IPS DF 6.9 (cell line): Measurements from ENCODE around the gene C17orf114.
A peak's percentile ranks its signal among the peaks of the same experiment; 100 is the strongest.

Experiments
- DNase-seq: peaks from one replicate; pipeline ENCODE4 v3.0.0-alpha.2; 2013; ENCODE audit warnings: low read depth, low spot score
- H3K27ac ChIP-seq: one replicate; pipeline ENCODE4 v1.5.1; 2013; ENCODE audit warnings: low read length, control low read depth
- H3K27me3 ChIP-seq: 2 replicates; pipeline ENCODE4 v1.6.1; 2013; ENCODE audit warnings: mild to moderate bottlenecking, low read length; ENCODE audit not compliant: control insufficient read depth, insufficient read depth
- H3K36me3 ChIP-seq: 2 replicates; pipeline ENCODE4 v1.6.1; 2013; ENCODE audit warnings: low read length; ENCODE audit not compliant: control insufficient read depth, insufficient read depth
- H3K4me1 ChIP-seq: 2 replicates; pipeline ENCODE4 v1.6.1; 2013; ENCODE audit warnings: low read length; ENCODE audit not compliant: control insufficient read depth, insufficient read depth
- H3K4me3 ChIP-seq: 2 replicates; pipeline ENCODE4 v1.5.1; 2013; ENCODE audit warnings: mild to moderate bottlenecking, low read length
- H3K9me3 ChIP-seq: 2 replicates; pipeline ENCODE4 v1.6.1; 2013; ENCODE audit warnings: low read length, inconsistent platforms; ENCODE audit not compliant: control insufficient read depth, insufficient read depth
- WGBS: extraction: QIAGEN DNeasy Blood & Tissue Kit; methylation state at CpG from one replicate; pipeline ENCODE4 v1.1.7; 2013; ENCODE audit warnings: mixed read lengths, missing lambda C conversion rate; ENCODE audit not compliant: insufficient read length, insufficient coverage; 5-methylcytosine and 5-hydroxymethylcytosine counted together

The C17orf114 gene

DNA sequence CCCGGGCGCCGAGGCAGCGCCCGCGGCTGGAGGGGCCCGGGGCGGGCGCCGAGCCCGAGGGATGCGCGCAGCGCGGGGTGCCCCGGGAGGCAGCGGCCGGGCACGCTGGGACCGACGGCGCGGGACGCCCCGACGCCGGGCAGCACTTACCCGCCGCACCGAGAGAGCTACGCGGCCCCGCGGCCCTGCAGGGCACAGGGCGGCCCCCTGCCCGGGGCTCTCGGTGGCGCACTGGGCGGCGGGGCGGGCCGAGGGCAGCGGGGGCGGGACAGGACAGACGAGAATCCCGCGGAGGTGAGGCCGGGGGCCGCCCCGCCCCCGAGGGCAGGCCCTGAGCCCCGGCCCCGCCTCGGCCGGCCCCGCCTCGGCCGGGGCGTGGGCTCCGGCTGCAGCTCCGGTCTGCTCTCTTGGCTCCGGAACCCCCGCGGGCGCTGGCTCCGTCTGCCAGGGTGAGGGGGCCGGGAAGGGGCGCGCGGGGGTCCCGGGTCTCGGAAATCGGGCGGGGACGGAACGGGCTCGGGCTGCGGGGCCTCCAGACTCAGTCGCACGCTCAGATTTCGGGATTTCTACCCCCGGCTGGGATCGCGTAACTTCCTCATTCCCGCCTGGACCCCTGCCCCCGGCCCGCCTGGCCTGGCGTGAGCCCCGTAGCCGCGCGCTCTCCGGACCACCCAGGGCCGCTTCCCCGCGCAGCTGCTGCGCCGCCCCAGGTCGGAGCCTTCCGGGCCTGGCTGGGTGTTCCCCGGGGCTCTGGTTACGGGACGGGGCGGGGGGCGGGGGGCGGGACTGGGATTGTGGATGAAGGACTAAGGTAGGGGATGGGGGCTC lies 4.9 kb upstream of the C17orf114 start, which contains the start of gene PLD2:
PLD2 (plus strand) TSS at position 376 of the 828 bp plus-strand sequence. CDS start 621 bp downstream, outside the sequence.
- no peak within 1 kb of the TSS for H3K27ac ChIP-seq
- no CpG with 5 or more reads among the region's 106 CpGs for WGBS
- H3K4me3 ChIP-seq: peak within 1 kb of the TSS; percentile 87

DNA sequence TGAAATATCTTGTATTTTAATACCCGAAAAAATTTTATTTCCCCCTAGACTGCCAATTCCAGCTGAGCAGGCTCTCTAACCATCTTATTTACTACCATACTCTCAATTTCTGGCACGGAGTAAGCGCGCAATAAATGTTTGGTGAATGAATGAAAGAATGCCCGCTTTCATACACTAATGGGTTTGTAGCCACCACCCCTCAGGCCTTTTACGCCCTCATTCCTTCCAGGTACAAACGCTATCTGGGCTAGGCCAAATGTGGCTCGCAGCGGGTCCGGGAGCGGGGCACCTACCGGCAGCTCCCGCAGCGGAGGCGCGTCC lies 4.3 kb upstream of the C17orf114 start:
- H3K27me3 ChIP-seq: no peaks in the 10 kb centered on the region
- H3K4me3 ChIP-seq: peak overlapping the region; percentile 87
- no CpG with 5 or more reads among the region's 16 CpGs for WGBS
- no peak overlapping the region for H3K27ac ChIP-seq
- no peaks in the 10 kb centered on the region for H3K4me1 ChIP-seq
- H3K36me3 ChIP-seq: 0 out of 2 replicates have a peak, but pooled peaks cover 2% of the 10 kb centered on the region
- DNase-seq: no peak
- H3K9me3 ChIP-seq: no peaks in the 10 kb centered on the region

More for the DNA sequence above, 4.9 kb upstream of the C17orf114 start, which contains the start of gene PLD2:
- no peak for DNase-seq
- H3K4me1 ChIP-seq: no peaks in the 10 kb centered on the region
- H3K27me3 ChIP-seq: no peaks in the 10 kb centered on the region
- H3K9me3 ChIP-seq: no peaks in the 10 kb centered on the region
- 0 out of 2 replicates have a peak, but pooled peaks cover 2% of the 10 kb centered on the region for H3K36me3 ChIP-seq

DNA sequence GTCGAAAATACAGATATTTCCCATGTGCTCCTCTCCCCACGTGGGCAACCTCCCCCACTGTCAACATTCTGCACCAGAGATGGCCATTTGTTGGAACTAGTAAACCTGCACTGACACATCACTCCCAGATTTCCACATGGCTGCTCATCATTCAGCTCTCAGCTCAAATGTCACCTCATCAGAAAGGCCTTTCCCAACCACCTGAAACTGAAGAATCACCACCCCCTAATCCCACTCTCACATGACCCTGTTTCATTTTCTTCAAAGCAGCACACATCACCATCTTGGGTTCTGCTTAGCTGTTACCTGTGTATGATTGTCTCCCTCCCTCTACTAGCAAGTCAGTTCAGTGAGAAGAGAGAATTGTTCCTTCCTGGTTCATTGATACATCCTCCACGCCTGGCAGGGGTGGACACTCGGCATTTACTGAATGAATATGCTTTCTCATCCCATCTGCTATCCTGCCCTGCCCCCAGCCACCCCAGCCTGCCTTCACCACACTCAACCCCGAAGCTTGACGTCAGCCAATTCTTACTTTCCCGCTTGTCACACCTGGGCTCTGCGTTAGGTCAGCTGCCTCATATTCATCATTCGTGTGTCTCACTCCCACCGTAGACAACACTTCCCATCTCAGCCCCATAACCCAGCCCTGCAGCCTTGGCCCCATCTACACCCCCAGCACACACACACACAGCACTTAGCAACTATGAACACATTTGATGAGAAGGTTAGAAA lies 1.5 kb downstream of the C17orf114 start:
- Histone ChIP-seq H3K27me3 (no peaks in the 10 kb centered on the region), H3K4me3 (no peak overlapping the region), H3K4me1 (no peaks in the 10 kb centered on the region), H3K9me3 (no peaks in the 10 kb centered on the region), H3K27ac (no peak overlapping the region), H3K36me3 (peaks cover 11% of the 10 kb centered on the region; the same call in 1 of the 2 replicates)
- no CpG with 5 or more reads among the region's 10 CpGs for WGBS
- no peak for DNase-seq

DNA sequence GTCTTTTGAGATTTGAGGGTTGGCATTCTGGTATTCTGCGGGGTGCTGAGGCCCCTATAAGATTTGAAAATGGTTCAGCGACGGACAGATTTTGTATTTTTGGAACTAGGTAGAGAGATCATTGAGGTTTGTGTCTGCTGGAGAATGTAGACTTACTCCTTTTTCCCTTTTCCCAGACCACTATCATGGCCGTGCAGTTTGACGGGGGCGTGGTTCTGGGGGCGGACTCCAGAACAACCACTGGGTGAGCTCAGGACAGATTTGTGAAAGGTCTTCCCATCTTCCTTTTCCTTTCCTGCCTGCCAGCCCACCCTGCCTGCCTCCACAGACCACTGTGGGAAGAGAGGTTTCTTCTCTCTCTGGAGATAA lies 5.6 kb downstream of the C17orf114 start:
- WGBS: no CpG with 5 or more reads among the region's 7 CpGs
- Histone ChIP-seq H3K9me3 (no peaks in the 10 kb centered on the region), H3K4me1 (no peaks in the 10 kb centered on the region), H3K27ac (no peak overlapping the region), H3K36me3 (peaks cover 11% of the 10 kb centered on the region; the same call in 1 of the 2 replicates), H3K4me3 (peak overlapping the region; percentile 96; the same call in 1 of the 2 replicates), H3K27me3 (no peaks in the 10 kb centered on the region)
- DNase-seq: no peak

DNA sequence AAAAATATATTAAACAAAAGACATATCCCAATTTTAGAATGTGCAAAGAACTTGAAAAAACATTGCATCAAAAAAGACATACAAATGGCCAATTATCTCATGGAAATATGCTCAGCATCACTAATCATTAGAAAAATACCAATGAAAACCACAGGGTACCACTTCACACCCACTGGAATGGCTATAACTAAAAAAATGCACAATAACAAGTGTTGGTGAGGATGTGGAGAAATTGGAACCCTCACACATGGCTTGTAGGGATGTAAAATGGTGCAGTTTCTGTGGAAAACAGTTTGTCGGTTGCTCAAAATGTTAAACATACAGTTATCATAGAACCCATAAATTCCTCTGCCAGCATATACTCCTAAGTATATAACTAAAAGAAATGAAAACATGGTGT lies 7.0 kb downstream of the C17orf114 start:
- no peak overlapping the region for H3K27ac ChIP-seq
- peaks cover 11% of the 10 kb centered on the region; the same call in 1 of the 2 replicates for H3K36me3 ChIP-seq
- no peak for DNase-seq
- H3K4me1 ChIP-seq: no peaks in the 10 kb centered on the region; the same call in 1 of the 2 replicates
- H3K9me3 ChIP-seq: no peaks in the 10 kb centered on the region
- no CpG with 5 or more reads among the region's 1 CpG for WGBS
- H3K4me3 ChIP-seq: no peak overlapping the region
- H3K27me3 ChIP-seq: 0 out of 2 replicates have a peak, but pooled peaks cover 2% of the 10 kb centered on the region

DNA sequence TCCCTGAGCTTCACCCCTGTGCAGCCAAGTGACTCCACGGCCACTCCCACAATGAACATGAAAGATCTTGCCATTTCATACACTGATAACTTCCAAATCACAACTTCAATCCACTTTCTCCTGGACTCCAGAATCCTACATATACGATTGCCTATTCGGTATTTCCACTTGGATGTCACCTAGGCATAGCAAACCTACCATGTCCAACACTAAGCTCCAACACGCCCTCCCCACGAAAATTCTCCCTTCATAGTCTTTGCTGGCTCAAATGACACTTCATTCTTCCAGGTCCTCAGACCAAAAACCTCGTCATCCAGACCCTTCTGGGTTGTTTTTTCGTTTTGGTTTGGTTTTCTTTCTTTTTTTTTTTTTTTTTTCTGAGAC lies 11.4 kb downstream of the C17orf114 start:
- Histone ChIP-seq H3K27me3 (peaks cover 11% of the 10 kb centered on the region), H3K4me3 (peak overlapping the region; percentile 39; the same call in 1 of the 2 replicates), H3K4me1 (peaks cover 4% of the 10 kb centered on the region), H3K9me3 (no peaks in the 10 kb centered on the region), H3K27ac (no peak overlapping the region), H3K36me3 (no peaks in the 10 kb centered on the region)
- DNase-seq: no peak
- WGBS: 100% methylated on average over 2 of the region's 7 CpGs

DNA sequence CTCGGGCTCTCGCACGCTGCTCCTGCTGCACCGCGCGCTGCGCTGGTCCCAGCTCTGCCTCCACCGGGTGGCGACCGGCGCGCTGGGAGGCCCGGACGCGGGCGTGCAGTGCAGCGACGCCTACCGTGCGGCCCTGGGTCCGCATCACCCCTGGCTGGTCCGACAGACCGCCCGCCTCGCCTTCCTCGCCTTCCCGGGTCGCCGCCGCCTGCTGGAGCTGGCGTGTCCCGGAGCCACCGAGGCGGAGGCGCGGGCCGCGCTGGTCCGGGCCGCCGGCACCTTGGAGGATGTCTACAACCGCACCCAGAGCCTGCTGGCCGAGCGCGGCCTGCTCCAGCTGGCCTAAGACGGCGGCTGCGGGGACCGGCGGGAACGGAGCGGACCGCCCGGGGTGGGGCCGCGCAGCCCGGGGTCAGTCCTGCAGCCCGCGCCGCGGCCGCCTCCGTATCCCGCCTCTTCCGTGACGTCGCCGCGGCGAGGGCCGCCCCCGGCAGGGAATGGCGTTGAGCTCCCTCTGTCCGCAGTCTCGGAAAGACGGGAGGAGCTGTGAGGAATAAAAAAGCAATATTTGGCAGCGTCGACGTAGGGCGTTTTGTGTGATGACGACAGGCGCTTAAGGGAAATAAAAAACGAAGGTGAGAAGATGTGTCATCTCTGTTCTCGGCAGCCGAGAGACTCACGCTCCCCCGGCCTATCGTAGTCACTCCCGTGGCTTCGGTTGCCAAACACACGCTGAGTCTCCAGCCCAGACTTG lies 12.0 kb downstream of the C17orf114 start:
- H3K27me3 ChIP-seq: peaks cover 11% of the 10 kb centered on the region
- WGBS: no CpG with 5 or more reads among the region's 91 CpGs
- H3K36me3 ChIP-seq: no peaks in the 10 kb centered on the region
- peaks cover 4% of the 10 kb centered on the region for H3K4me1 ChIP-seq
- DNase-seq: no peak
- H3K9me3 ChIP-seq: no peaks in the 10 kb centered on the region
- peak overlapping the region; percentile 39; the same call in 1 of the 2 replicates for H3K4me3 ChIP-seq
- H3K27ac ChIP-seq: no peak overlapping the region

DNA sequence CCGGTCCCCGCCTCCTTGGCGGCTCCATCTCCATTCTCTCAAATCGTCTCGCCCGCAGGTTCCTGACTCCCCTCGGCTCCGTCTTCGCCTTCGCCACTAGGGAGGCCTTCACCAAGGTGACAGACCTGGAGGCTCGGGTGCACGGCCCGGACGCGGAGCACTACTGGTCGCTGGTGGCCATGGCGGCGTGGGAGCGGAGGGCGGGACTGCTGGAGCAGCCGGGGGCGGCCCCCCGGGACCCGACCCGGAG lies 12.5 kb downstream of the C17orf114 start:
- Histone ChIP-seq H3K4me3 (peak overlapping the region; percentile 39; the same call in 1 of the 2 replicates), H3K9me3 (no peaks in the 10 kb centered on the region), H3K27ac (no peak overlapping the region), H3K27me3 (peaks cover 11% of the 10 kb centered on the region), H3K4me1 (peaks cover 4% of the 10 kb centered on the region), H3K36me3 (no peaks in the 10 kb centered on the region)
- DNase-seq: no peak
- no CpG with 5 or more reads among the region's 25 CpGs for WGBS

DNA sequence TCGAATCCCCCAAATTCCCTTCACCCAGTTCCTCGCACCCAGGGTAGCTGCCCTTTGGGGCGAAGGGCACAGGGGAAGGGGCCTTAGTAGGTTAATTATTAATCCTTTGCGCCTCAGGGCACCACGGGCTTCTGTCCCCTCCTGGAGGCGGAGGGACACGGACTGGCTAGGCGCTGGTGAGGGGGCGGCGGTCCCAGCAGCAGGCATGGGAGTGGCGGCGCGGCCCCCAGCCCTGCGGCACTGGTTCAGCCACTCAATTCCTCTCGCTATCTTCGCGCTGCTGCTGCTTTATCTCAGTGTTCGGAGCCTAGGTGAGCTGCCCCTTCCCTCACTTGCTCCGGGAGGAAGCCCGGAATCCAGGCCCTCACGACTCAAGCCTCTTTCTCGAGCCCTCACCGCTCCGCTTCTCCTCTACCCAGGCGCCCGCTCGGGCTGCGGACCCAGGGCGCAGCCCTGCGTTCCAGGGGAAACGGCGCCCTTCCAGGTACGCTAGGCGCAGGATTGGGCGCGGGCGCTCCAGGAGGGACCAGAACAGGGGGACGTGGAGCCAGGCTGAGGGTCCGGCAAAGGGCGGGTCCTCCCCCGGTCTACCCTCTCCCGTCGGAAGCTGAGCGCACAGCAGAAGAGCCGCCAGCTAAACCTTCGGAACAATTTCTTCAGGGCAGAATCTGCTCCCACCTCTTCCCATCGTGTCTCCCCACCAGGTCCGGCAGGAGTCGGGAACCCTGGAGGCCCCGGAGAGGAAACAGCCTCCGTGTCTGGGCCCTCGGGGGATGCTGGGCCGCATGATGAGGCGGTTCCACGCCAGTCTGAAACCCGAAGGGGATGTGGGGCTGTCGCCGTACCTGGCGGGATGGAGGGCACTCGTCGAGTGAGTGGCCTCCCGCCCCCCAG lies 13.1 kb downstream of the C17orf114 start, which contains the start of gene GLTPD2:
GLTPD2 (plus strand) TSS at position 158 of the 894 bp plus-strand sequence; CDS start at position 206, 48 bp downstream.
- Histone ChIP-seq H3K27me3 (peaks cover 11% of the 10 kb centered on the region), H3K9me3 (no peaks in the 10 kb centered on the region), H3K4me1 (peaks cover 4% of the 10 kb centered on the region), H3K4me3 (peak within 1 kb of the TSS; percentile 39), H3K27ac (no peak within 1 kb of the TSS), H3K36me3 (no peaks in the 10 kb centered on the region)
- no peak for DNase-seq
- no CpG with 5 or more reads among the region's 62 CpGs for WGBS
